ES-I3 (cell line): ENCODE measurements around the gene CITED4.

ENCODE experiments used
- H3K36me3 ChIP-seq: 2 replicates; pipeline ENCODE4 v1.6.1; 2013; ENCODE audit warnings: mild to moderate bottlenecking, low read length, control low read depth, moderate library complexity; ENCODE audit not compliant: insufficient read depth
- H3K4me1 ChIP-seq: 2 replicates; pipeline ENCODE4 v1.6.1; 2013; ENCODE audit warnings: mild to moderate bottlenecking, control low read depth, low read length; ENCODE audit not compliant: insufficient read depth
- H3K9ac ChIP-seq: 2 replicates; pipeline ENCODE4 v1.6.1; 2013; ENCODE audit warnings: low read depth, mild to moderate bottlenecking, low read length, moderate library complexity
- H3K9me3 ChIP-seq: 2 replicates; pipeline ENCODE4 v1.6.1; 2013; ENCODE audit warnings: mild to moderate bottlenecking, low read length, moderate library complexity; ENCODE audit not compliant: control insufficient read depth, insufficient read depth

The CITED4 gene

DNA sequence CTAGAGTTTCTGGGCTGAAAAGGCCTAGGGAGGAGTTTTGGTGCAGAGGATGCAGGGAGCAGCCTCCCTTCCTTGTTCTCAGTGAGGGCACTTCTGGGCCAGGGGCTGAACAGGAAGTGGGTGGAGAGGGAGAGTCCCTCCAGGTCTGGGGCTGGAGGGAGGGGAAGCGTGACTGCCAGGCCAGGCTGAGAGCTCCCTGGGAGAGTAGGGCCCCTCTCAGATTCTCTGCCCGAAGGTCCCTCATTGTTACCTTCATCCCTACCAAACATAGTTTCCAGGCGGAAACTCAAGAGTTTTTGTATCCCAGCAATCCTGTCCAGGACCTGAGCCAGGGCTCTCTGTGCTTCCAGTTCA is 36.8 kb downstream of the CITED4 start:
- H3K4me1 ChIP-seq: peaks cover 17% of the 10 kb centered on the region
- H3K9ac ChIP-seq: no peak overlapping the region
- H3K36me3 ChIP-seq: no peaks in the 10 kb centered on the region
- H3K9me3 ChIP-seq: no peaks in the 10 kb centered on the region; the same call in 1 of the 2 replicates

DNA sequence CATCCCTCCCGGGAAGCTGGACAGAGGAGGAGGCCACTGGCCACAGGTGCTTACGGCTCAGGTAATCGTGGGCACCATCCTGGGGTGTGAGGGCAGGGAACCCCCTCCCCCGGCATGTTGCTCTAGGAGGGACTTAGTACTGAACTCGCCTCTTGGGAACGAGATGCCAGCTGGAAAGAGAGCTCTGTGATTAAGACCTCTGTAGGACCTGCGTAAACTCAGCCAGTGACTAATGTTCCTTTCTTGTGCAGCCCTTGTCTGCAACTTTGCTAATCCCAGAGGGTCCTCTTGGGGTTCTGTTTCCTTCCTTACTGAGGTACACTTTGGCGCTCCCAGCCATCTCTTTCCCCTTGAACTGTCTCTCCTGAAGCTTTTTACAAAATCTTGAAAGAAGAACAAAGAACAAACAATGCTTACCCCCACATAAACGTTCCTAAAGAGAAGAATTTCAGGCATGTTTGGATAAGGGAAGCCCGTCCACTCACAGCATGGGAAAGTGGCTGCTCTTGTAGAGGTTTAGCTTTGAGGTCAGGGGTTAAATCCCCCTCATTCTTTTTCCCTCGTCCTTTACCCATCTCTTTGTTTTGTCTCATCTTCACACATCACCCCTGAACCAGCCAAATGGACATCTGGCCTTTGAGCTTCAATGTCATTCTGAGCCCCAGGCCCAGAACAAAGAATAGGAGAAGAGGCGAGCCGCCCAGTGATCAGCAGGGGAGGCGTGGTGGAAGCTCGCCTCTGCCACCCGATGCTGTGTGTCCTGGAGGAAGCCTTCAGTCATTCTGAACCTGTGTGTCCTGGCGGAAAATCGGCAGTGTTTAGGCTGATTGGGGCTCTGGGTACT is 37.4 kb downstream of the CITED4 start:
- Histone ChIP-seq H3K9me3 (no peaks in the 10 kb centered on the region; the same call in 1 of the 2 replicates), H3K36me3 (no peaks in the 10 kb centered on the region), H3K4me1 (peaks cover 17% of the 10 kb centered on the region), H3K9ac (no peak overlapping the region)

DNA sequence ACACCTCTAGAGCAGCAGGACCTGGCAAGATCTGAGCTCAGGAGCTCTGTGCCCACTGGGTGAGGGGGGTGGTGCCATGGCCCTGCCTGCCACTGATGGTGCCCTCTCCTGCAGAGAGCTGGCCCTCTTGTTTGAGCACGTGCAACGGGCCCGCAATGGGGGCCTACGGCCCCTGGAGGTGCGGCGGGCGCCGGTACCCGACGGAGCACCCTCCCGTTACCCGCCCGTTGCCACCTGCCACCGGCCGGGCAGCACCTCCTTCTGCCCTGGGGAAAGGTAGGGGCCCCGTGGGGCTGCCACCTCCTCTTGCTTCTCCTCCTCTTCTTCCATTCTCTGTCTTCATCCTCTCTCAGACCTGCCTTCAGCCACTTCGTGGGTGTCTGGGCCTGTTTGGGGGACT is 38.2 kb downstream of the CITED4 start:
- Histone ChIP-seq H3K9ac (no peak overlapping the region), H3K4me1 (peaks cover 17% of the 10 kb centered on the region), H3K9me3 (no peaks in the 10 kb centered on the region; the same call in 1 of the 2 replicates), H3K36me3 (no peaks in the 10 kb centered on the region)

DNA sequence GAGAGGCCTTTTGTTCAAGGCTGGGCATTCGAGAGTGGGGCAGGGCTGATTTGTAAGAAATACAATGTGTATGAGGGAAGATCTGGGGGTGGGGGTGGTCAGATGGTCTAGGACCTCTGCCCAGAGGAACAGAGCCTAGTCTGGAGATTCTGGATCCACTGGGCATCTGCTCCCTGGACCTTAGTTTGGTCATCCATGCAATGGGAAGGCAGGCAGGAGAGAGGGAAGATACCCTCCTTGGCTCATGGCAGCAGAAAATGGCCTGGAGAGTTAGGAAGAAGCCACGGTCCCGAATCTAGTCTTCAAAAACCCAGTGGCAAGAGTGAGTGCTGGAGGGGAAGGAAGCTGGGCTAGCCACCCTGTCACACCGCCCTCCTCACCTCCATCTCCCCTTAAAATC is 38.8 kb downstream of the CITED4 start:
- Histone ChIP-seq H3K9ac (no peak overlapping the region), H3K36me3 (no peaks in the 10 kb centered on the region), H3K4me1 (peaks cover 17% of the 10 kb centered on the region), H3K9me3 (no peaks in the 10 kb centered on the region; the same call in 1 of the 2 replicates)

DNA sequence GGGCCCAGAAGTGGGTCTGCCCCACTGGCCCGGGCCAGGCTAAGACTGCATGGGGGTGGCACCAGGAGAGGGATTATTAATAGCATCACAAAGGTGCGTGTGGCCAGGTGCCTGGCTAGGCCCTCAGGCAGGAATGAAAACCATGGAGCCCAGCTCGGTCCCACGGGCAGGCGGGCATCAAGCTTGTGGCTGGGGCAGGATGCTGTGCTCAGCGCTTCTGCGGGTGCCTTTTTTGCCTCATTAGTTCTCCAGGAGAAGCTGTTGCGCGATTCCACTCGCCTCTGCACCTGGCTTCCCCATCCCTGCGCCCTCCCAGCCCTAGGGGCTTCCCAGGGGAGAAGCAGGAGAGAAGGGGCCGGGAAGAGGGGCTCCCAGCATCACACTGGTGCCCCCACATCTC is 39.3 kb downstream of the CITED4 start:
- H3K4me1 ChIP-seq: peaks cover 17% of the 10 kb centered on the region
- H3K9ac ChIP-seq: no peak overlapping the region
- no peaks in the 10 kb centered on the region; the same call in 1 of the 2 replicates for H3K9me3 ChIP-seq
- no peaks in the 10 kb centered on the region for H3K36me3 ChIP-seq

DNA sequence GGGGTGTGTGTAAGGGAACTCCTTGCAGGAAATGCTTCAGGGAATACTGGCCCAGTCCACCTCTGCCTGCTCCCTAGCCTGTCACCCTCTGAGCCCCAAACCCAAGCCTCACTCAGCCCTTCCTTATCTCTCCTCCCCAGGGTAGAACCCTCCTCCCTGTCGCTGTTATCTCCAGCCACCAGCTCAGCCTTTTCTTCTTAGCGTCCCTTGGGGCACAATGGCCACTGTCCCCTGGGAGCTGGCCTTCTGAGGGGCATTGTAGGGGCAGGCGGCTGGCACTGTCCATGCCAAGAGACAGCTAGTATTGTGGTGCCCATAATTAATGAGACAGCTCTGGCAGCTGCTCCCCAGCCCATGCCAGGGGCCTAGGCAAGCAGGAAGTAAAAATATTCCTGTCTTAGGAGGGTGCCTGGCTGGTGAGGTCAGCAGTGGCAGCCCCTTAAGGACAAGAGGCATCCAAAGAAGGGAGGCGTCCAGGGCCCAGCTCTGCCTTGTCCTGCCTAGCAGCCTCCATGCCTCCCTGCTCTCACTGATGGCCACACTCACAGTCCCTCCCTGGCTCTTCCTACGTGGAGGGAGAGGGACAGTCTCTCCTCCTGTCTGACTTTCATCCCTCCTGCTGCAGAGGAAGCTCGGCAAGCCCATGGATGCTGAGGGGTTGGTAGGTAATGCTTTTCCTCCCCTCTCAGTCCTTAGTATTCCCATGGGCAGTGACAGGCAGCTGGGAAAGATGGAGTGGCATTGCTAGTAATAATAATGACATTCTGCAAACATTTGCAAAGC is 41.1 kb downstream of the CITED4 start:
- Histone ChIP-seq H3K9ac (no peak overlapping the region), H3K4me1 (peaks cover 17% of the 10 kb centered on the region)

DNA sequence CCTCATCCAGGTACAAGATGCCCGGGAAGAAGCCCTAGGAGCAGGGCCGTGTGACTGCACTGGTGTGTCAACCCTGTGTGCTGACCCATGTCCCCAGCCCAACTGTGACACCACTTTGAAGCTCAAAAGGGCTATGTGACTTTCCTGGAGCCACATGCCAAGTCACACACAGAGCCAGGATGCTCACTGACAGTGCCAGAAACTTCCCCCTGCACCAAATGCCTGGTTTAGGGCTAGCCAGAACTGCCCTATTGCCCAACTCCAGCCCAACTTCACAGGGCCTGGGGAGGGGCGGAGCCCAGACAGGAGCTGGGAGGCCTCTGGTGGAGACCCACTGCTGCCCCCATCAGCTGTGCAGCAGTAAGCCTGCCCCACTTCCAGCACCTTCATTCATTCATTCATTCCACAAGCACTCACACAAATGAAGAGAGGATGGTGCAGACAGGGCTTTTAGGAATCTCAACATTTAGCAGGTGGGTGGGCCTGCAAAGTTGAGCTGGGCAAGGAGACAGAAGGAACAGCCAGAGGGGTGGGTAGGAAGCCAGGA is 41.8 kb downstream of the CITED4 start:
- H3K9me3 ChIP-seq: no peaks in the 10 kb centered on the region
- no peak overlapping the region for H3K9ac ChIP-seq
- H3K4me1 ChIP-seq: peaks cover 10% of the 10 kb centered on the region; the same call in 1 of the 2 replicates
- H3K36me3 ChIP-seq: no peaks in the 10 kb centered on the region

More for the DNA sequence above, 41.1 kb downstream of the CITED4 start:
- Histone ChIP-seq H3K9me3 (no peaks in the 10 kb centered on the region), H3K36me3 (no peaks in the 10 kb centered on the region)

DNA sequence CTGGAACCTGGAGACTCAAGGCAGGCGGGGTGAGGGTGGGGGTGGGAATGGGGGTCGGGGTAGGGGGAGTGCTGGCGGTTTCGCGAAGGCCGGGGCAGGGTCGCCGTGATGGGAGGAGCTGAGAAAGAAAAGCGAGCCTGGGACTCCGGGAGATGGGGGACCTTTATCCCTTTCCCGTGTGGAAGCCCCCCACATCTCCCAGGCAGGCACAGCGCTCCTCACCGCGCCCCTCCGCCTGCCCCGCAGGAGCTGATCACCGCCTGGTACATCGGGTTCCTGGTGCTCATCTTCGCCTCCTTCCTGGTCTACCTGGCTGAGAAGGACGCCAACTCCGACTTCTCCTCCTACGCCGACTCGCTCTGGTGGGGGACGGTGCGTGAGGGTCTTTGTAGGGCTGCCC is 43.1 kb downstream of the CITED4 start:
- peaks cover under 1% of the 10 kb centered on the region; the same call in 1 of the 2 replicates for H3K4me1 ChIP-seq
- H3K9ac ChIP-seq: peak overlapping the region; percentile 69; the same call in 1 of the 2 replicates
- H3K36me3 ChIP-seq: no peaks in the 10 kb centered on the region
- no peaks in the 10 kb centered on the region for H3K9me3 ChIP-seq

DNA sequence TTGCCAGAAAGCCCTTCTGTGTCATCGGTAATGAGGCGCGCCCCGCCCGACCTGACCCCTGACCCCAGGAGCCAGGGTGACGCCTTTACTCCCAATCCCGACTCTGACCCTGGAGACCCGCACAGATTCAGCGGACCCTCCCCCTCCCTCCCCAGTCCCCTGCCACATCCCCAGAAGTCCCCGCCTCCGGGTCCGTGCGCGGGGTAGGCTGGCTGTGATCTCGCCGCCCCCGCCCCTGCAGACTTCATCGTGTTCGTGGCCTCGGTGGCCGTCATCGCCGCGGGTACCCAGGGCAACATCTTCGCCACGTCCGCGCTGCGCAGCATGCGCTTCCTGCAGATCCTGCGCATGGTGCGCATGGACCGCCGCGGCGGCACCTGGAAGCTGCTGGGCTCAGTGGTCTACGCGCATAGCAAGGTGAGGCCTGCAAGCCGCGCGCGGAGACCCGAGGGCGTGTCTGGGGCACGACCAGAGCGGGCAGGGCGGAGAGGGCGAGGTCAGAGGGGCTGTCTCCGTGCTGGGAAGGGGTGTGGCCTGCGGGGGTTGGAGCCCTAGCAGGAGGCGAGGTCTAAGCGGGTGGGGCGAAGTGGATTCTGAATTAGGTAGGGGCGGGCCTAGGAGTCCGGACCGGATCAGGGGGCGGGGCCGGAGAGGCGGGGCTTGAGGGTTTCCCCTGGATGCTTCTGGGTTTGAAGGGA is 43.8 kb downstream of the CITED4 start:
- Histone ChIP-seq H3K4me1 (no peaks in the 10 kb centered on the region), H3K36me3 (no peaks in the 10 kb centered on the region), H3K9ac (peak overlapping the region; percentile 69; the same call in 1 of the 2 replicates), H3K9me3 (no peaks in the 10 kb centered on the region)

DNA sequence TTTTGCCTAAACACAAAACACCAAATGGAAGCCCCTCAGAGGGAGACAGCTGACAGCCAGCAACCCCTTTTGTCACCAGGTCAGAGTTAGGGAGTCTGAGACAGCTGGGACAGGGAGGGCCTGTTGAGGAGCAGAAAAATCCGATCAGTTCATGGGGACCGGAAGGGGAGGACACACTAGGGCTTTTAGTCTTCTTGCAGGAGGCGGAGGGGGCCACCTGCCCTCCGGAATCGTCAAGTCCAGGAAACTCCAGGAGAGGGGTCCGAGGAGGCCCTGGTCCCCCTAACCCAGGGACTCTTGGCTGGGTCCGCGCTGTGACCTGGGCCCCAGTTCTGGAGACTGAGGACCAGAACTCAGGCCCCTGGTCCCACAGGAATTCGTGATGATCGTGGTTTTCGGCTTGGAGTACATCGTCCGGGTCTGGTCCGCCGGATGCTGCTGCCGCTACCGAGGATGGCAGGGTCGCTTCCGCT is 44.3 kb downstream of the CITED4 start:
- Histone ChIP-seq H3K9ac (peak overlapping the region; percentile 69; the same call in 1 of the 2 replicates), H3K9me3 (no peaks in the 10 kb centered on the region), H3K4me1 (no peaks in the 10 kb centered on the region), H3K36me3 (no peaks in the 10 kb centered on the region)

DNA sequence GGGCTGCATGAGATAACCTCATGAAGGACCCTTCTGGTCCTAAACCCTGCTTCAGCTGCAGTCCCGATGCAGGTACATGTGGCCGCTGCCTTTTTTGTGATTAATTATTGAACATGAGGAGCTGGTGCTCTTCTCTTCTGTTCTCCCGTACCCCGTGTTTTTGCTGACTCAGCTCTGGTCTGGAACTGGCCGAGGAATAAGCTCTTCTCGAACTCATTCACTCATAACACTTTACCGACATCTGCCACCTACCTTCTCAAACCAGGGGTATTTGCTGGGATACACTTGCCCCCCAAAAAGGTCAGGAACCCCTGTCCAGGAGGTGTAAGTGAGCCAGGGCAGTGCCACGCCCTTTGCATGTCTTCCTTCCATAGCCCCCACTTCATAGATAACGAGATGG is 46.7 kb downstream of the CITED4 start:
- H3K9me3 ChIP-seq: no peaks in the 10 kb centered on the region
- no peak overlapping the region for H3K9ac ChIP-seq
- no peaks in the 10 kb centered on the region for H3K4me1 ChIP-seq
- H3K36me3 ChIP-seq: no peaks in the 10 kb centered on the region
